Measurements from ENCODE around the gene CD3D. TPM values are rescaled to one million over a fixed set of nuclear protein-coding genes. Genes with fewer than 3 reads are reported as not detected.

The CD3D gene
- polyA plus RNA-seq, 1 experiment: not detected

GRCh38 chr11:118318581-118319336, 23.7 kb downstream of the CD3D start:
- H3K36me3 ChIP-seq (ENCODE audit: control insufficient read depth, insufficient read depth, low read length): no peaks in the 10 kb centered on the region
- POLR2A ChIA-PET: no interaction called here
- CTCF ChIA-PET: no interaction called here
- H3K4me3 ChIP-seq (ENCODE audit: low read depth, low read length): no peak overlapping the region
- DNase-seq (ENCODE audit: low read depth): no peak
- peaks cover 8% of the 10 kb centered on the region for H3K27me3 ChIP-seq (ENCODE audit: control insufficient read depth, insufficient read depth, low read length)
- no peak for TF ChIP-seq CTCF (IDR thresholded peaks at IDR 0.05; ENCODE audit: insufficient read depth, low read depth, low read length)

- DNase-seq (ENCODE audit: low read depth): no peak
- CTCF ChIA-PET: no interaction called here
- H3K36me3 ChIP-seq (ENCODE audit: control insufficient read depth, insufficient read depth, low read length): no peaks in the 10 kb centered on the region
- no peak for TF ChIP-seq CTCF (IDR thresholded peaks at IDR 0.05; ENCODE audit: insufficient read depth, low read depth, low read length)
- peaks cover 10% of the 10 kb centered on the region for H3K27me3 ChIP-seq (ENCODE audit: control insufficient read depth, insufficient read depth, low read length)
- H3K4me3 ChIP-seq (ENCODE audit: low read depth, low read length): no peak overlapping the region
- POLR2A ChIA-PET: no interaction called here
These were observed 24.4 kb downstream of the CD3D start for GRCh38 chr11:118318124-118318523.

GRCh38 chr11:118314988-118315411, 27.5 kb downstream of the CD3D start:
- H3K27me3 ChIP-seq (ENCODE audit: control insufficient read depth, insufficient read depth, low read length): peaks cover 13% of the 10 kb centered on the region
- CTCF ChIA-PET: interaction anchor here (1.3 kb wide), 1 partner anchor 116 kb away, joined by 4 read pairs; no protein-coding TSS in a partner anchor
- no peaks in the 10 kb centered on the region for H3K36me3 ChIP-seq (ENCODE audit: control insufficient read depth, insufficient read depth, low read length)
- H3K4me3 ChIP-seq (ENCODE audit: low read depth, low read length): no peak overlapping the region
- no peak for DNase-seq (ENCODE audit: low read depth)
- POLR2A ChIA-PET: no interaction called here
- no peak for TF ChIP-seq CTCF (IDR thresholded peaks at IDR 0.05; ENCODE audit: insufficient read depth, low read depth, low read length)

GRCh38 chr11:118313242-118313641, 29.3 kb downstream of the CD3D start:
- CTCF ChIA-PET: interaction anchor here (1.0 kb wide), 1 partner anchor 23 kb away, joined by 3 read pairs; no protein-coding TSS in a partner anchor

GRCh38 chr11:118312328-118312727, 30.2 kb downstream of the CD3D start:
- ChIA-PET CTCF (interaction anchor here (1.0 kb wide), 1 partner anchor 23 kb away, joined by 3 read pairs; no protein-coding TSS in a partner anchor), POLR2A (no interaction called here)
- TF ChIP-seq CTCF (IDR thresholded peaks at IDR 0.05; ENCODE audit: insufficient read depth, low read depth, low read length): no peak
- no peak for DNase-seq (ENCODE audit: low read depth)
- H3K36me3 ChIP-seq (ENCODE audit: control insufficient read depth, insufficient read depth, low read length): no peaks in the 10 kb centered on the region
- H3K4me3 ChIP-seq (ENCODE audit: low read depth, low read length): no peak overlapping the region
- peaks cover 9% of the 10 kb centered on the region for H3K27me3 ChIP-seq (ENCODE audit: control insufficient read depth, insufficient read depth, low read length)

More at GRCh38 chr11:118313242-118313641, 29.3 kb downstream of the CD3D start:
- no peak overlapping the region for H3K4me3 ChIP-seq (ENCODE audit: low read depth, low read length)
- POLR2A ChIA-PET: no interaction called here
- TF ChIP-seq CTCF (IDR thresholded peaks at IDR 0.05; ENCODE audit: insufficient read depth, low read depth, low read length): no peak
- H3K36me3 ChIP-seq (ENCODE audit: control insufficient read depth, insufficient read depth, low read length): no peaks in the 10 kb centered on the region
- DNase-seq (ENCODE audit: low read depth): no peak
- peaks cover 10% of the 10 kb centered on the region for H3K27me3 ChIP-seq (ENCODE audit: control insufficient read depth, insufficient read depth, low read length)

All from BJ (cell line).